Peyer's patch (tissue), 4 donors: ENCODE results near the gene SH2D7.

ENCODE experiments used
- POLR2A ChIP-seq, 2 donors: fragments of 450-650 bp; IDR thresholded peaks; one replicate each; pipeline ENCODE4 v1.5.1; 2017; ENCODE audit warnings: antibody characterized with exemption in 2 of 2, mild to moderate bottlenecking in 2 of 2, moderate library complexity in 2 of 2
- TF ChIP-seq, protein P1 (sequence below), 6 experiments: fragments of 450-650 bp in 4 of 6; fragments of 200-600 bp in 2 of 6; sonication (generic) in 1 of 6; IDR thresholded peaks; one replicate each; pipeline ENCODE4 v1.5.1; 2017 to 2019; ENCODE audit warnings: antibody characterized with exemption in 6 of 6, mild to moderate bottlenecking in 3 of 6, moderate library complexity in 1 of 6

DNA sequence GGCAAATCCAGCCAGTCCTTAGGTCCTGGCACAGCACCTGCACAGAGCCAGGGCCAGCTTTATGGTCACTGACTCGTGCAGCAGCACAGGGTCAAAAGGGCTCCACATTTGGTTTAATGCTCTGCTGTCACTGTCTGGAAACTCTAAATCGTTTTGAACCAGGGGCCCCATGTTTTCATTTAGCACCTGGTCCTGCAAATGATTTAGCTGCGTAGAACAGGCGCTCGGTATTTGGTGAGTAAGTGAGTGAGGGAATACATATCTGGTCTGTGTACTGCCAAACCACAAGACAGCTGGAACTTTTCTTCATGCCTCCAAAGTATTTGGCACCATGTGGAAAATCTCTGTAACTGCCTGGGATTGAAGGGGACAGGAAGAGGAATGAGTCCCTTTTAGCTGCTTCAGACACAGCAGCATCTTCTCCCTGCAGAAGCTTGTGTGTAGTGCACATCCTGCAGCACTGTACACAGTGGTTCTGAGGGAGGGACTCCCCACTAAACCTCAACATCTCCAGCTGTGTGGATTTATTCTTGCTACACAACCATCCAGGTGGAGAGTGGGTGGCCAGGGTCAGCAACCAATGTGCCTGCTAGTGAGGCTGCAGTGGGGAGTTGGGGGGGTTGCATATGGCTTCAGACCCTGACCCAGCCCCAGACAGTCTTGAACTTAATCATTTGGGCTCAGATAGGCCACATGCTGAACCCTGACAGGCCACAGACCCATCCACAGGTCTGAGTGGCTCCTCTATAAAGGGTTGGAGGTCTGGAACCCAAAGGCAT lies 1.1 kb downstream of the SH2D7 start:
- TF ChIP-seq, protein P1, sequence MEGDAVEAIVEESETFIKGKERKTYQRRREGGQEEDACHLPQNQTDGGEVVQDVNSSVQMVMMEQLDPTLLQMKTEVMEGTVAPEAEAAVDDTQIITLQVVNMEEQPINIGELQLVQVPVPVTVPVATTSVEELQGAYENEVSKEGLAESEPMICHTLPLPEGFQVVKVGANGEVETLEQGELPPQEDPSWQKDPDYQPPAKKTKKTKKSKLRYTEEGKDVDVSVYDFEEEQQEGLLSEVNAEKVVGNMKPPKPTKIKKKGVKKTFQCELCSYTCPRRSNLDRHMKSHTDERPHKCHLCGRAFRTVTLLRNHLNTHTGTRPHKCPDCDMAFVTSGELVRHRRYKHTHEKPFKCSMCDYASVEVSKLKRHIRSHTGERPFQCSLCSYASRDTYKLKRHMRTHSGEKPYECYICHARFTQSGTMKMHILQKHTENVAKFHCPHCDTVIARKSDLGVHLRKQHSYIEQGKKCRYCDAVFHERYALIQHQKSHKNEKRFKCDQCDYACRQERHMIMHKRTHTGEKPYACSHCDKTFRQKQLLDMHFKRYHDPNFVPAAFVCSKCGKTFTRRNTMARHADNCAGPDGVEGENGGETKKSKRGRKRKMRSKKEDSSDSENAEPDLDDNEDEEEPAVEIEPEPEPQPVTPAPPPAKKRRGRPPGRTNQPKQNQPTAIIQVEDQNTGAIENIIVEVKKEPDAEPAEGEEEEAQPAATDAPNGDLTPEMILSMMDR (IDR thresholded peaks at IDR 0.05): no peak
- TF ChIP-seq POLR2A (IDR thresholded peaks at IDR 0.05): no peak
